GM21360 (cell line): Measurements from ENCODE around the gene FAHD2A.
"Not testable (repeated sequence)": the region's sequence is repeated elsewhere in the genome, so short reads cannot be mapped to it uniquely, and the experiment has no call there.

Experiments
- ATAC-seq: cut with Tn5 transposase; IDR thresholded peaks from one replicate; pipeline ENCODE4 v1.9.1; 2021; ENCODE audit warnings: mild to moderate bottlenecking, moderate library complexity; ENCODE audit not compliant: unreplicated experiment

FAHD2A gene

DNA sequence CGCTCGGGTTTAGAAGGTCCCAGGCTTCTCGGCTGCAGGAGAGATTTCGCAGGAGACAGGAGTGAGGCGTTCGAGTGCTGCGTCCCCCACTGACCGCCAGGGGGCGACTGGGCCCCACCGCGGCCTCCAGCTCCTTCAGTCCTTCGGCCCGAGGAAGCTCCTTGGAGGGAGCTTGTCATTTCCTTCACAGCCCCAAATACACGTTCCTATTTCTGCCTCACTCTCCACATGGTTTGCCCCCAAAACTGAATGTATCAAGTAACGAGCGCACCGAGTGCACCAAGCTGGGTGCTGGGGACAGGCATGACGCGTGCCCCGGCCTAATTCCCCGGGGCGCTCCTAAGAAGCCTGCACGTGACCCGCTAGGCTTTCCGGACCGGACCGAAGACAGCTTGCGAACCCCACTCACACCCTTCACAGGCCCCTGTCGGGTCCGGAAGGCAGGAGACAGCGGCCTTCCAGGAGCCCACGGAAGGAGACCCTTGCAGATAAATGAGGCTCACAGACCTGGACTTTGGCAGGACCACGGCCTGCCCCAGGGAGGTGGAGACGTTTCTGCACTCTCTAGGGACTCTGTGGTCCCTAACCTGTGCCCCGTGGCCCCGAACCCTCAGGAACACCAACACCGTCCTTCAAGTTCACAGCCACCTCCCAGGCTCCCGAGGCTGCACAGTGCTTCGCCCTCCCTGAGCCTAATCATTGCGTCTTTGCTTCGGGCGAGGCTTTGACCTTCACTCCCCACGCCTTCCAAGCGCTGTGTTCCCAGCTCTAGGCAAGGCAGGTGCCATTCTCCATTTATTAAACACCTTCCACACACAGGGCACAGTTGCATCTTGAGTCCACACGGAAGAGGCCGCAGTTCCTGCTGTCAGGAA lies 13.0 kb upstream of the FAHD2A start:
- no peak for ATAC-seq

DNA sequence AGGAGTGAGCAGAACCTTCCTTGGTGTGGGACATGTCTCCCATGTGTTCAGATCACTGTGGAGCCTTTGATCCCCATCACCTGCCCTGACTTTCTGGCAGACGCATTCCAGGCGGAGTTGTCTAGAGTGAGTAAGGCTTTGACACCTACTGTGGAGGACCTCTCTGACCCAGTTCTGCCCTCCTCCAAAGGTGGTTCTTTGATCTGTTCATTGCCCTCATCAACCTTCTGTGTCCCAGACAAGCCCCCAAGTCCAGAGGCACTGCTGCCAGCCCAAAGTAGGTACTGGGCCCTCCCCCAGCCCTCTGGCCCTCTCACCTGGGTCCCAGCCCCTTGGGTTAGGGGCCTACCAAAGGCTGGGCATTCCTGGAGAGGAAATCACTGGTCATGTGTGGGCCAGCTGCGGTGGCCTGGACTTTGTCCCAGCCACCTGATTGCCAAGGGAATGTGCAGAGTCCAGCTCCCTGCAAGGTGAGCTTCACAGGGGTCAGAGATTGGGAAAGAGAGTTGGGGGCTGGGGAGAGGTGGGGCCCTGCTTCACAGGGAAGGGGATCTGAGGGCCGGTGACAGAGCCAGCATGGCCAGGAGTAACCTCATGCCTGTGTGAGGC lies 12.1 kb upstream of the FAHD2A start:
- ATAC-seq: no peak

DNA sequence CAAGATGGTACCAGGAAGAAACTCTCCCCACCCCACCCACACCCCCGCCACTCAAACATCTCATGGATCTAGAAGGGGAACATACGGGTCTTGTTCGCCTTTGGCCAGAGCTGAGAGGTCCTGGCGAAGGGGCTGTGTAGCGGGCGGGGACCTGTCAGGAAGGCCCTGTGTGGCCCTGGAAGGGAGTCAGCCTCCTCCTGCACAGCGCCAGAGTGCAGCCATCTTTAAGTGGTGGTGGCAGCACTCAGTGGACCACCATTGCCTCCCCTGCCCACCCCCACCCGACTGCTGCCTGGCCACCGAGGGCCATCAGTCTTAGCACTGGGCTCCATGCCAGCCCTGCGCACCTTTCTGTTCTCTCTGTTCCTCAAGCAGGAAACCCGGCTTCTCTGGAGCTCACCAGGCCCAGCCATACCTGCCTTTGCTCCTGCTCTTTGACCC lies 11.6 kb upstream of the FAHD2A start:
- no peak for ATAC-seq

DNA sequence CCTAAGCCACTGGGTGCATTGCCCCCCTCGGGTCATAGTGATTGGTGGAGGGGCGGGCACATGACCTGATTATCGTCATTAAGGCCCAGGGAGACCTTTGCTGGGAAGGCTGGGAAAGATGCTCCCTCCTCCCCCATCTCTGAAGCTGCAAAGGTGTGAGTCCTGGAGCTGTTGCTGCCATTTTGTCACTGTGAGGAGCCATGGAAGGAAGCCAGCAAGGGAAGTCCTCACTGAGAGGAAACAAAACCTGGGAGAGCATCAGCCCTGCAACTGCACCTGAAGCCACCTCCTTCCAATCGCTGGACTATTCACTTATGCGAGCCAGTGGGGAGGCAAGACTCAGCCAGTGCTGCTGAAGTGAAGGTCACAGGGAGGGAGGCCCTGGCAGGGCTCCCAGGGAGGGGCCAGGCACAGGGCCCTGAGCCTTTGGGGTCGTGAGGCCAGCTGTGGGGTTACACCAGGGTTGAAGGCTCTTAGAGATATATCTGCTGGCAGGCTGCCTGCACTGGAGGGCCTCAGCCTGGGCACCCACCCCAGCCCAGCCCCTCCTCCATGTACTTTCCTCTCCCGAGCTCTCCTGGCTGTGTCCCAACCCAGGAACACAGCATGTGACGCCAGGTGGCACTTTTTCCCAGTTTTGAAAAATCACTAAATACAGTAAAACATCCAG lies 10.7 kb upstream of the FAHD2A start:
- no peak for ATAC-seq

DNA sequence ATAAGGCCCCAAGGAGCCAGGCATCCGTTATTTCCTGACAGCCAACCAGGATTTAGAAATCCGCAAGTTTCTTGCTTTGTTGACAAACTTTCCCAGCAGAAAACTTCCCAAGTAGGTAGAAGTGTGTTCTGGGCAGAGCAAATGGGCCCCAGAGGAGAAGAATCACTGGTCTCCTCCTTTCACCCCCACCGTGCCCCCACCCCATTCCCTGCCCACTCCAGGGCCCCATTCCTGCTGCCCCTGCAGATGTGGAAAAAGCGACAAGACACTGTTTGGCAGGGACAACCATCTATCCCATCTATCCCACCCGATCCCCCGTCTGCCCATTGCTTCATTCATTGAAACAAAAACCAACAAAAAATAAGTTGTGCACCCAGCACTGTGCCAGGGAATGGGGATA lies 10.2 kb upstream of the FAHD2A start:
- ATAC-seq: no peak

DNA sequence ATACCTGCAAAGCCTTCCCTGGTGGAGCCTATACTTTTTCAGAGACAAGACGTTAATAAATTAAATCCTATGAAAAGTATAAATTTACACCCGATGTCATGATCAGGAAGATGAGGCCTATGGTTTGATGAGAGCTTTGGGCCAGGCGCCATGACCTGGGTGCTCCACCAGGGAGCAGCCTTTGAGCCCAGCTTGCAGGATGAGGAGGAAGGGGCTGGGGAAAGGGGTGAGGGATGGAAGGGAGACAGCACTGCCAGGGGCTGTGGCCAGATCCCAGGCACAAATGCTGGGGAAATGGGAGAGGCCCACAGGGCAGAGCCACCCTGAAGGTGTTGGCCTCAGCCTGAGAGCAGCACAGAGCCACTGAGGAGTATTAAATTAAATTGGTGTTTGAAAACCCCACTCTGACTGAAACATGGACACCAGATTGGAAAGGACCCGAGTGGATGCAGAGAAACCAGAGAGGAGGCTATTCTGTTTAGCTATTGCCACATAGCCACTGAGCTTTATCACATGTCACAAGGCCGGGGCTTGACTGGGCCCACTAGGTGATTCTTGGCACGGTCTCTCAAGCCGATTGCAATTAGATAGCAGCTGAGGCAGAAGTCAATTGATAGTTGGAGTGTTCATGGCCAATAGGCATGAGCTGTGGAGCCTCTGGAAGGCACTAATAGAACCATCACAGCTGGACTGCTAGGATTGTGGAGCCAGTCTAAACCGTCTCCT lies 9.6 kb upstream of the FAHD2A start:
- no peak for ATAC-seq

DNA sequence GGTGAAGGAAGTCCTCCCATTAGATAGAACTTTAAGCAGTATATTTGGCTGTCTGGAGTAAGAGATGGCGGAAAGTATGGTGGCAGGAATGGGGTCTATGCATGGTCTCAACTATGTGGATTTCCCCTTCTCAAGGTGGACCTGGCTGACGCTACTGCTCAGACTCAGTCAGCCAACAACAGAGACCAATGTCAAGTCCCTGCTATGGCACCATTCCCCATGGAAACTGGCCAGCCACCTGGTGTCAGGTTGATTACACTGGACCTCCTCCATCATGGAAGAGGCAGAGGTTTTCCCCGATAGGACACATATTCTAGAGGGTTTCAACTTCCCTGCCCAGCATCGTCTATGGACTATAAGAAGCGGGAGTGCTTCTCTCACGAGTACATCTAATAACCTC lies 8.6 kb upstream of the FAHD2A start:
- no peak for ATAC-seq

DNA sequence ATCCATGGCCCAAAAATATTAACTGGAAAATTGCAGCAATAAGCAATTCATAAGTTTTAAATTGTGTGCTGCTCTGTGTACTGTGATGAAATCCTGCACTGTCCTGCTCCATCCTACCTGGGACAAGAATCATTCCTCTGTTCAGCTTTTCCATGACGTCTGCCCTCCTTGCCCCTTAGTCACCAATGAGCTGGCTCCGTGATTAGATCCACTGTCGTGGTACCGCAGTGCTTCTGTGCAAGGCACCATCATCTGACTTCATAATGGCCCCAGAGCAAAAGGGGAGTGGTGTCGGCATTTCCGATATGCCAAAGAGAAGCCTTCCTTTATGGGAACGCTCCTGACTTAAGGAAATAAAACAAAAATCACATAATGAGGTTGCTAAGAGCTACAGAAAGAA lies 3.4 kb upstream of the FAHD2A start:
- ATAC-seq: no peak

DNA sequence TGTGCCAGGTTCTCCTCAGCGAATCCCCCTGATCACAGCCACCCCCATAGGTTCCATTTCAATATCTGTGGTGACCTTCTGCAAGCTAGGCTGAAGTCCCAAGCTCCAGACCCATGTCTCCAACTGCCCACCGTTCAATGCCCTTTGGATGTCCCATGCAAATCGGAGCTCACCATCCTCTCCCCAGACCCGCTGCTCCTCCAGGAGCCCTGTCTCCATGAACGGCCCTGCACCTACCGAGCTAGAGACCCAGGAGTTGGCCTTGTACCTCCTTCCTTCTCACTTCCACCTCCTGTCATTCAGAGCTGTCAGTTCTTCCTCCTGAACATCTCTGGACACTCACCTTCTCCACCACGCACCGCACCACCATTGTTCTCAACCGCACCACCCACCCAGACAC lies 1.0 kb upstream of the FAHD2A start:
- ATAC-seq: no peak

DNA sequence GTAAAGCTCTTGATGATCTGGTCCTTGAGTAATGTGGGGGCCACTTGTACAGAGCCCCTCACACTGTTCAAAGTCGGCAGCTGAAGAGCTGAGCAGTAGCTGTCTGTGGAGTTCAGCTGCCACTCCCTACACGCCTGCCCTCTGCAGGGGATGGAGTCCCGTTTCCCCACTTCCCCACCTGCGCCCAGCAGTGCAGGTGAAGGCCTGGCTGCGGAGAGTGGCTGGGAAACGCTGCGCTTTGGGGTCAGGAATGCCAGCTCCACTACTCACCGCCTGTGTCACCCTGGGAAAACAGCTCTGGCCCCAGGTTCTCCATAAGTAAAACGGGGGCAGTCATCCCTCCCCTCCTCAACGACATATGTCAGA lies 521 bp upstream of the FAHD2A start:
- ATAC-seq: peak; percentile 7

DNA sequence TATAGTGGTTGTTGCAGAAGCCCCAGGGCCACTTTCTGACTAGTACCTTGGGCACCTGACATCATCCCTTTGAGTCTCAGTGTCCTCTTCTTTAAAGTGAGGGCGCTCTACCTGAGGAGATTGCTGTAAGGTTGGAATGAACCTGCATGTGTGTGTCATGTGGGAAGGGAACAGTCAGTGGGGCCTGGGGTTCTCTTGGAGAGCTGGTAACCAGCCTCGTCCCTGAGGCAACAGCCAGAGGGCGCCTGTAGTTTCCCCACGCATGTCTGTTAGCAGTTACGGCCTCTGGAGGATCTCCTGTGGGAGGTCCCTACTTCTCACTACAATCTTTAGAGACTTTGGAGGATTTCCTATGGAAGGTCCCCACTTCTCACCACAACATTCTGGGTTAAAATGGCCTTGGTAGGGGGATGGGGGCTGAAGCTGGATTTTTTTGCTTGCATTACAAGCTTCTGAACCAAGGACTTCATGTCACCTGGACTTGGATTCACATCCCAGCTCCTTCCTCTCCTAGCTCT lies 755 bp downstream of the FAHD2A start:
- ATAC-seq: peak; percentile 42

DNA sequence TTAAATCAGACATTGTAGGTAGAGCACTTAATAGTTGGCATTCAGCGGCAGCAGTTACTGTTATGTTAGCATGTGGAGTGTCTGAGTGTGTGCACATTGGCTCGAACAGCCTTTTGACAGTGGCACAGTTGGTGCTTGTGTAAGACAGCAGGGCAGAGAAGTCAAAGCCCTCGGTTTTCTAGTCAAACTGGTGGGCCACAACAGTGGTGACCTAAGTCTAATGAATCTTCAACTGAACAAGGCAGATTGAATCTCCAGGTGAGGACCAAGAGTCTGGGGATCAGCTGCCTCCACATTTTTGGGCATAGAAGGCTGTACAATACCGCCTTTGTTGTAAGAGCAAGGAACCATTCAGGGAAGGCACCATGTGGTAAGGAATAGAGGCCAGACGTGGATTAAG lies 1.3 kb downstream of the FAHD2A start:
- not testable (repeated sequence) for ATAC-seq

DNA sequence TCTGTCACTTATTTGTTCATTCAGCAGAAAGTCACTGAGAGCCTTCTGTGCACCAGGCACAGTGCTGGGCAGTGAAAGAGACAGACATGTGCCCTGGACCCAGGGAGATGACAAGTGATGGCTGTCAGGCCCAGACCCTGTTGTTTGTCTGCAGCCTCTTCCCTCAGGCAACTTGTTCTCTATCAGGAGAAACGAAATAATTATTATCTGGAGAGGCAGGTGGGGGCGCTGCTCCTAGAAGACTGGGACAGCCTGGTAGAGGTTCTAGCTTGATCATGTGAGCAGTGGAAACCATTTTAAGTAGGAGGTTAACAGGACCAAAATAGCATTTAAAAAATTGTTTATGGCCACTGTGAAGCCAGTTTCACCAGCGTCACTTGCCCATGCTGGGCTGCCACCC lies 2.2 kb downstream of the FAHD2A start:
- ATAC-seq: not testable (repeated sequence)

DNA sequence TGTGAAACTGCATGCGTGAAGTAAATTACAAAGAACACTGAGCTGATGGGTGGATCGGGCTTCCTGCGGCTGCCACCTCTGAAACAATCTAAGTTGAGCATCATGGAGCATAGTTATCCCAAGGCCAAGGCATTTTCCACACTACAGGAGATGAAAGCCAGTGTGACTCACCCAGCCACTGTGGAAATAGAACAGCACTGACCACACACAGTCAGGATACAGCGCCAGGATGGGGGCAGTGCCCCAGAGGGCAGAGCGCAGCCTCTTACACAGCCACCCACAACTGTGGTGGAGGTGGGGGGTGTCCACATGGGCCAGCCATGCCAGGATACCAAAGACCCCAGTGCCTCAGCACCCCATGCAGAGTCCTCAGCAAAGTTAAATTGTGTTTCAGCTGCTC lies 8.7 kb downstream of the FAHD2A start:
- ATAC-seq: not testable (repeated sequence)

DNA sequence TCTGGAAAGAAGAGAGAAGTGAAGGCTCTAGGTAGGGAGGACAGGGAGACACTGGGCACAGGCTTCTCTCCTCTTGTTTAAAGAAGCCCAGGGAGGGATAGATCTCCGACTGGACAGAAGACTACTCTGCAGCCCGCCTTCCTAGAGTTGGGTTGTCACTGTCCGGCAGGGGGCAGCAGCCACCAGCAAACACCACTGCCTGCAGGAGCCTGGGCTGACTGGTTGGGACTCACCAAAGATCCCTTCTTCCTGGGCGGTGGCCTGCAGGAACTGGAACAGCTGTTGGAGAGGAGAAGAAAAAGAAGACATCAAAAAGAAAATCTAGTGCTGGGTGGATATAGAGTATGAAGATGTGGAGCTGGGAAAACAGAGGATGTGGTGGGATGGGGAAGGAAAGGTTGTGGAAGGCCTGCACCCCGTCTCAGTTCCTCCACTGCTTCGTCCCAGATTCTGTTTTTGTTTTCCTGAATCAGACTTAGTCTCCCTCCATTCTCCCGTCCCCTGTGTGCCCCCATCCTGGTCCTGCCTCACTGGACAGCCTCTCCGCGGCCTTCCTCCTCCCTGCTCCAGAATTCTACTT lies 11.6 kb downstream of the FAHD2A start:
- peak; percentile 85 for ATAC-seq

DNA sequence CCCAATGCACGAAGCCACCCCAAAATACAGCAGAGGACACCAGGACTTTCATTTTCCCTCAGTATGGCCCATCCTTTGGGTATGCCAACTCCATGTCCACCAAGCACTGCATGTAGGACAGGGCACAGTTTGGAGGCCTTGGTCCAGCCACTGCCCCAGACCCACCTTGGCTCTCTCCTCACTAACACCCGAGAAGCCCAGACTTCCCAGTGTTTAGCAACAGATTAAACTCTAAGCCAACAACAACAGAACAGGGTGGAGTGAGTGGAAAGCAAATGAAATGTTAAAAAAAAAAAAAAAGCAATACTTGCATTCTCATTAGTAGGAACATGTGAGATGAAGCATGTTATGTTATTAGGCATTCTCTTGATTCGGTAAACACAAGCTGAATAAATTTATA lies 12.6 kb downstream of the FAHD2A start:
- ATAC-seq: not testable (repeated sequence)

DNA sequence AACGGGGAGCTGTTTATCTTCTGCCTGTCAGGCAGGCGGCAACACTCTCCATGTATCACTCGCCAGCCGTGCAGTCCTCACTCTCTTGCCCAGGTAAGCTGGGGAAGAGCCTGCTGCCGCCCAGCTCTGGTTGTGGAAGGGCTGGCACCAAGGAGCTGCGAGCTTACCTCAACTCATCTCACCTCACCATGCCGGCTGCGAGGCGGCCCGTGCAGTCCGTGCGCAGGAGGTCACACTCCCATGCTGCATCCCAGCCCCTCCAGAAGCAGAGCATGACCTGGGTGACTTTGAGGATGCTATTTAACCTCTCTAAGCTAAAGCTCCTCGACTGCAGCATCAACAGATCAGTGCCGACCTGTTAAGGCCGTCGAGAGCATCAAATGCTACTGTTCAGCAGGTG lies 13.1 kb downstream of the FAHD2A start:
- not testable (repeated sequence) for ATAC-seq

DNA sequence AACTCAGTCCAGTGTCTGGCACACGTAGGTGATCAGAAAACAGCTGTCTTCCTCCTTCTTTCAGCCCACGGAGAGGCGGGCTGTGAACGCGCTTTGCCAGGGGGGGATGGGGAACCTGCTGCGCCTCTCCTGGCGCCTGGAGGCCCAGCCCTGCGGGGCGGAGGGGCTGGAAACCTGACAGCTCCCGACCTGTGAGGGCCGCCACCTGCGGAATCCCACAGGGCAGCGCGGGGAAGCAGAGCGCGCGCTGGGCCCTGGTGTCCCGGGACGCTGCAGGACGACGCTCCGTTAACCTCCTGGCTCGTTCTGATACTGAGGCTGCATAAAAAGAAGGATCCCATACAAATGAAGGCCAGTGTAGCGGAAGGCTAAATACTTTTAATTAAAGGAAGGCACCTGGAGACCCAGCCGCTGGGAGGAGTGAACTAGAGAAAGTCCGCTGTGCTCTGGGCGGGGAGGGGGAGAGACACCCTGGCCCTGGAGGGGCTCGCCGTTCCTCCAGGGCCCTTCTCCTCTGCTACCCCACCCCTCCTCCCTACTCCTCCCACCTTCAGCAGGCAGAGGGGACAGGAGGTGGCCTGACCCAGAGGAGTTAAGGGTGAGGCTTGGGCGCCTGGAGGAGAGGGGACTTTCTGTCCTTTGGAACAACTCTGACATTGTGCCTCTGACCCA lies 24.8 kb downstream of the FAHD2A start:
- not testable (repeated sequence) for ATAC-seq

DNA sequence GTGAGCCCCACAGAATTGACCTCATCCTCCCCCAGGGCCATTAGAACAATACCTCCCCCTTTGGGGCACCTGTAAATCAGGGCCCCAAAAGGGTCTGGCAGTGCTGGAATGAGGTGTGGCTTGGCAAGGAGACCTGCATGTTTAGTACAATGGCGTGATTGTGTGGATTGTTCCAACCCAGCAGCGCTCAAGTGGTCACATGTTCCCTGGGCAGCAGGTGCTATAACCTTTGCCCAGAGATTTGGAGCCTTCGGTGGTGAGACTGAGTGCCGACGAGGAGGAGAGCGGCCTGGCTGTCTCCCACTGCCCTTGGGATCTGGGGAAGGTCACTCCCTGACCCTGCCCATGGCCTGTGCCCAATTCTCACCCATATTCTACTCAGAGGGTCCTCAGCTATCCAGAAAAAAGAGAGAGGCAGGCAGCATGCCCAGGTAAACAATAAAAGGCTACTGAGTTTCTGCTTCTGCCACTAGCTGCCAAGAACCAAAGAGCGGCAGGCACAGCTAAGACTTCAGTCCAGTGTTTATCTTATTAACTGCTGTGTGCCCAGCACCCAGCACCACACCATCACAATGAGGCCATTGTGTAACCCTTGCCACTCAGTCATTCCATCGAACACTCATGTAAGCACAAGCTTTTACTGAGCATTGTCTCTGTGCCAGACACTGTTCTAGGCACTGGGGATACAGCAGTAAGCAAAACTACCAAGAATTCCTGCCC lies 27.4 kb downstream of the FAHD2A start:
- not testable (repeated sequence) for ATAC-seq
